ENCODE data around the gene BANF1.

The BANF1 gene

GRCh38 chr11:65961267-65962140, 40.8 kb upstream of the BANF1 start, which contains the start of gene SART1:
TSS of gene SART1 (plus strand) at chr11:65961734. CDS start at chr11:65961781, 47 bp downstream.
- TF ChIP-seq CTCF (IDR thresholded peaks at IDR 0.05; ENCODE audit: low read depth, low read length), result no peak
- peak; percentile 94 for DNase-seq (ENCODE audit: extremely low read depth, low read depth)

GRCh38 chr11:65962141-65962564, 40.1 kb upstream of the BANF1 start:
- DNase-seq (ENCODE audit: extremely low read depth, low read depth), result no peak
- TF ChIP-seq CTCF (IDR thresholded peaks at IDR 0.05; ENCODE audit: low read depth, low read length), result no peak

GRCh38 chr11:65964906-65965305, 37.4 kb upstream of the BANF1 start:
- no peak for DNase-seq (ENCODE audit: extremely low read depth, low read depth)
- TF ChIP-seq CTCF (IDR thresholded peaks at IDR 0.05; ENCODE audit: low read depth, low read length), result no peak

- no peak for TF ChIP-seq CTCF (IDR thresholded peaks at IDR 0.05; ENCODE audit: low read depth, low read length)
- DNase-seq (ENCODE audit: extremely low read depth, low read depth), result no peak
Observed at GRCh38 chr11:65965986-65966762, 36.1 kb upstream of the BANF1 start.

GRCh38 chr11:65967329-65967934, 34.9 kb upstream of the BANF1 start:
- no peak for TF ChIP-seq CTCF (IDR thresholded peaks at IDR 0.05; ENCODE audit: low read depth, low read length)
- DNase-seq (ENCODE audit: extremely low read depth, low read depth), result no peak

- DNase-seq (ENCODE audit: extremely low read depth, low read depth), result no peak
- no peak for TF ChIP-seq CTCF (IDR thresholded peaks at IDR 0.05; ENCODE audit: low read depth, low read length)
Observed at GRCh38 chr11:65968600-65969482, 33.5 kb upstream of the BANF1 start.

Data from AG09319 (cell line).